H1 (cell line): ENCODE data around the gene DAB2IP. TPM values are rescaled to one million over a fixed set of nuclear protein-coding genes. Genes with fewer than 3 reads are reported as not detected.

Experiments
- CTCF ChIA-PET: fragments of 300-600 bp; sonication (Branson Sonifier 250); formaldehyde crosslinking; loops from one replicate; lab custom pipeline; 2021; ENCODE audit not compliant: partially characterized antibody; lab: Charles Lee
- POLR2A ChIA-PET: fragments of 300-600 bp; sonication (Branson Sonifier 250); formaldehyde crosslinking; loops from one replicate; lab custom pipeline; 2021; ENCODE audit warnings: inconsistent platforms; ENCODE audit not compliant: partially characterized antibody; lab: Charles Lee
- DNase-seq, 2 experiments: peaks; one replicate each; pipeline versions ENCODE4 v3.0.0 to v3.0.0-alpha.2; 2010 to 2022; ENCODE audit warnings: low spot score in 2 of 2, low read depth in 1 of 2, mixed read lengths in 1 of 2
- FAIRE-seq: peaks from 2 replicates; lab custom pipeline; 2011; peaks lifted over from hg19 to GRCh38; lab: Jason Lieb, UNC
- H2AFZ ChIP-seq: 2 replicates; pipeline ENCODE4 v1.8.1; 2012; ENCODE audit warnings: low read length, inconsistent platforms
- H2AK5ac ChIP-seq: 2 replicates; pipeline ENCODE4 v1.6.1; 2013; ENCODE audit warnings: low read depth, low read length
- H2BK120ac ChIP-seq: replicated peaks from 2 replicates; pipeline ENCODE3; 2013; ENCODE audit warnings: low read depth, low read length, inconsistent platforms
- H2BK12ac ChIP-seq: 2 replicates; pipeline ENCODE4 v1.6.1; 2013; ENCODE audit warnings: low read depth, low read length
- H2BK15ac ChIP-seq: 2 replicates; pipeline ENCODE4 v1.6.1; 2013; ENCODE audit warnings: low read length
- H2BK20ac ChIP-seq: 2 replicates; pipeline ENCODE4 v1.6.1; 2013; ENCODE audit warnings: low read length
- H2BK5ac ChIP-seq: 2 replicates; pipeline ENCODE4 v1.6.1; 2013; ENCODE audit warnings: low read depth, low read length
- H3K14ac ChIP-seq: 2 replicates; pipeline ENCODE4 v1.6.1; 2013; ENCODE audit warnings: inconsistent platforms; ENCODE audit not compliant: insufficient read length
- H3K18ac ChIP-seq: 2 replicates; pipeline ENCODE4 v1.6.1; 2013; ENCODE audit warnings: low read length; ENCODE audit errors: extremely low read depth
- H3K23ac ChIP-seq: 2 replicates; pipeline ENCODE4 v1.6.1; 2013; ENCODE audit warnings: inconsistent platforms; ENCODE audit not compliant: insufficient read length
- H3K23me2 ChIP-seq: 2 replicates; pipeline ENCODE4 v1.6.1; 2013; ENCODE audit warnings: low read depth, low read length
- H3K27ac ChIP-seq: 2 replicates; pipeline ENCODE4 v1.6.1; 2011; ENCODE audit warnings: low read depth, low read length, inconsistent platforms
- H3K27me3 ChIP-seq, 4 experiments: replicated peaks in 1 of 4; 1 replicate in 1 of 4; 2 replicates in 3 of 4; pipeline versions ENCODE4 v1.6.1 to v1.8.1; 2011 to 2013; ENCODE audit warnings: low read length in 3 of 4, mild to moderate bottlenecking in 3 of 4, inconsistent platforms in 2 of 4, mixed read lengths in 2 of 4, moderate library complexity in 1 of 4; ENCODE audit not compliant: control insufficient read depth in 3 of 4, insufficient read depth in 3 of 4; ENCODE audit errors: extremely low read depth in 1 of 4
- H3K36me3 ChIP-seq, 4 experiments: 2 replicates each; pipeline versions ENCODE4 v1.6.1 to v1.8.1; 2011 to 2013; ENCODE audit warnings: mild to moderate bottlenecking in 4 of 4, low read length in 3 of 4, moderate library complexity in 2 of 4, control low read depth in 1 of 4, inconsistent platforms in 1 of 4; ENCODE audit not compliant: insufficient read depth in 4 of 4, control insufficient read depth in 2 of 4
- H3K4ac ChIP-seq: replicated peaks from 2 replicates; pipeline ENCODE3; 2013; ENCODE audit warnings: low read length, low read depth, mixed read lengths, inconsistent platforms; ENCODE audit not compliant: insufficient read length
- H3K4me1 ChIP-seq, 4 experiments: replicated peaks in 1 of 4; 1 replicate in 1 of 4; 2 replicates in 3 of 4; pipeline versions ENCODE4 v1.6.1 to v1.8.1; 2011 to 2013; ENCODE audit warnings: low read length in 3 of 4, inconsistent platforms in 2 of 4, mixed read lengths in 1 of 4; ENCODE audit not compliant: insufficient read depth in 4 of 4, control insufficient read depth in 3 of 4
- H3K4me2 ChIP-seq, 2 experiments: 2 replicates each; pipeline versions ENCODE4 v1.6.1 to v1.8.1; 2011 to 2013; ENCODE audit warnings: low read depth in 2 of 2, low read length in 2 of 2, control low read depth in 1 of 2, inconsistent platforms in 1 of 2, mild to moderate bottlenecking in 1 of 2; ENCODE audit not compliant: insufficient read depth in 1 of 2
- H3K4me3 ChIP-seq, 4 experiments: fragments of 200-600, 300-600 bp in 1 of 4; sonication (generic), shearing (Covaris generic), sonication (Bioruptor Twin) in 1 of 4; 2 replicates each; pipeline versions ENCODE4 v1.5.1 to v1.8.1; 2011 to 2016; ENCODE audit warnings: low read length in 4 of 4, low read depth in 3 of 4, control low read depth in 2 of 4, inconsistent platforms in 2 of 4, mild to moderate bottlenecking in 2 of 4, mixed read lengths in 1 of 4, moderate library complexity in 1 of 4; ENCODE audit not compliant: insufficient read depth in 2 of 4; ENCODE audit errors: extremely low read depth in 1 of 4
- H3K56ac ChIP-seq: replicated peaks from 2 replicates; pipeline ENCODE3; 2013; ENCODE audit warnings: low read depth, mild to moderate bottlenecking, mixed read lengths, low read length, inconsistent platforms; ENCODE audit not compliant: insufficient read length
- H3K79me1 ChIP-seq: 2 replicates; pipeline ENCODE4 v1.6.1; 2013; ENCODE audit warnings: low read depth, low read length, control low read depth
- H3K79me2 ChIP-seq, 2 experiments: 2 replicates each; pipeline versions ENCODE4 v1.6.1 to v1.8.1; 2012 to 2013; ENCODE audit warnings: low read length in 2 of 2, mild to moderate bottlenecking in 2 of 2, inconsistent platforms in 1 of 2; ENCODE audit not compliant: insufficient read depth in 2 of 2, control insufficient read depth in 1 of 2
- H3K9ac ChIP-seq, 4 experiments: replicated peaks in 1 of 4; 1 replicate in 1 of 4; 2 replicates in 3 of 4; pipeline versions ENCODE4 v1.6.1 to v1.8.1; 2011 to 2013; ENCODE audit warnings: low read depth in 3 of 4, low read length in 3 of 4, control low read depth in 2 of 4, mild to moderate bottlenecking in 2 of 4, moderate library complexity in 2 of 4, inconsistent platforms in 1 of 4; ENCODE audit errors: extremely low read depth in 1 of 4
- H3K9me3 ChIP-seq, 2 experiments: 2 replicates each; pipeline versions ENCODE4 v1.6.1 to v1.8.1; 2012 to 2013; ENCODE audit warnings: mild to moderate bottlenecking in 2 of 2, moderate library complexity in 2 of 2, control low read depth in 1 of 2, inconsistent platforms in 1 of 2, low read depth in 1 of 2, low read length in 1 of 2, mixed read lengths in 1 of 2; ENCODE audit not compliant: insufficient read depth in 2 of 2
- H4K20me1 ChIP-seq, 2 experiments: replicated peaks in 1 of 2; 2 replicates each; pipeline versions ENCODE3 to v1.8.1; 2011 to 2013; ENCODE audit warnings: inconsistent platforms in 2 of 2, low read length in 2 of 2, mild to moderate bottlenecking in 1 of 2; ENCODE audit not compliant: insufficient read depth in 2 of 2, control insufficient read depth in 1 of 2
- H4K5ac ChIP-seq: 2 replicates; pipeline ENCODE4 v1.6.1; 2013; ENCODE audit warnings: low read length, low read depth, mixed read lengths, inconsistent platforms; ENCODE audit not compliant: insufficient read length
- H4K8ac ChIP-seq: 2 replicates; pipeline ENCODE4 v1.8.0; 2013; ENCODE audit warnings: mild to moderate bottlenecking, moderate library complexity, low read length, inconsistent platforms; ENCODE audit not compliant: insufficient read depth; ENCODE audit errors: extremely low read depth
- H4K91ac ChIP-seq: replicated peaks from 2 replicates; pipeline ENCODE3; 2013; ENCODE audit warnings: low read length, mixed read lengths, inconsistent platforms; ENCODE audit not compliant: insufficient read length
- ATF2 ChIP-seq: IDR thresholded peaks from 2 replicates; pipeline ENCODE4 v1.6.1; 2012; ENCODE audit warnings: low read length, inconsistent platforms
- CBX8 ChIP-seq: fragments of 300-800, 300-1000 bp; sonication (generic); IDR thresholded peaks from 2 replicates; pipeline ENCODE4 v1.7.1; 2016; ENCODE audit warnings: low read depth, low read length, borderline replicate concordance
- CTBP2 ChIP-seq: IDR thresholded peaks from 2 replicates; pipeline ENCODE4 v1.7.0; 2011; ENCODE audit warnings: borderline replicate concordance, mild to moderate bottlenecking, moderate library complexity, mixed read lengths, low read length; ENCODE audit not compliant: insufficient read depth, insufficient read length
- EP300 ChIP-seq, 2 experiments: IDR thresholded peaks; 1 replicate in 1 of 2; 2 replicates in 1 of 2; pipeline ENCODE4 v1.6.1; 2011 to 2012; ENCODE audit warnings: low read depth in 2 of 2, low read length in 2 of 2, mild to moderate bottlenecking in 2 of 2, borderline replicate concordance in 1 of 2, inconsistent platforms in 1 of 2, moderate library complexity in 1 of 2
- POU5F1 ChIP-seq: IDR thresholded peaks from 2 replicates; pipeline ENCODE4 v1.6.1; 2011; ENCODE audit warnings: low read depth, mild to moderate bottlenecking, low read length, moderate library complexity
- RFX5 ChIP-seq: IDR thresholded peaks from 2 replicates; pipeline ENCODE4 v1.6.1; 2011; ENCODE audit warnings: low read depth, low read length, improper control_type of control experiment, borderline replicate concordance
- SP2 ChIP-seq: IDR thresholded peaks from 2 replicates; pipeline ENCODE4 v1.6.1; 2012; ENCODE audit warnings: mild to moderate bottlenecking, low read length, inconsistent platforms
- SRF ChIP-seq: IDR thresholded peaks from 2 replicates; pipeline ENCODE4 v1.6.1; 2011; ENCODE audit warnings: mild to moderate bottlenecking, low read depth, low read length, moderate library complexity
- TBP ChIP-seq: IDR thresholded peaks from 2 replicates; pipeline ENCODE4 v1.6.1; 2011; ENCODE audit warnings: low read depth, low read length, improper control_type of control experiment
- USF2 ChIP-seq: IDR thresholded peaks from 2 replicates; pipeline ENCODE4 v1.6.1; 2011; ENCODE audit warnings: low read length, improper control_type of control experiment
- ZNF274 ChIP-seq: IDR thresholded peaks from 2 replicates; pipeline ENCODE4 v1.7.0; 2012; ENCODE audit warnings: low read length, borderline replicate concordance; ENCODE audit errors: extremely low read depth
- WGBS, 2 experiments: shearing (Covaris generic) in 1 of 2; methylation state at CpG; one replicate each; pipeline versions ENCODE4 v1.1.6 to v1.1.7; 2013 to 2015; ENCODE audit warnings: low lambda C conversion rate in 2 of 2, mixed read lengths in 2 of 2, inconsistent platforms in 1 of 2, low coverage in 1 of 2, missing lambda C conversion rate in 1 of 2; ENCODE audit not compliant: insufficient replicate concordance in 2 of 2, insufficient coverage in 1 of 2, insufficient read length in 1 of 2; ENCODE audit errors: extremely low coverage in 1 of 2, missing lambda C conversion rate in 1 of 2; 5-methylcytosine and 5-hydroxymethylcytosine counted together
- polyA plus RNA-seq, 7 experiments: library from polyadenylated mRNA; depleted of rRNA in 3 of 7; stranded (reverse) in 5 of 7; unstranded in 2 of 7; fragments of >200 nt in 5 of 7; fragments of 200-250 nt in 2 of 7; gene quantifications; 1 replicate in 5 of 7; 2 replicates in 1 of 7; 4 replicates in 1 of 7; pipeline versions ENCODE4 v1.2.1 to v1.2.3, GENCODE V29; 2011 to 2013; ENCODE audit warnings: missing spikeins in 2 of 7, mixed read lengths in 2 of 7
- total RNA-seq: library from RNA; stranded (reverse); fragmentation: NEBNext Ultra II Directional; extraction: Animal tissue kit (Norgen Biotek cat#: 25700); gene quantifications from 2 replicates; pipeline ENCODE4 v1.2.1, GENCODE V29; 2021

Gene DAB2IP
- total and polyA plus RNA-seq, 2 of the 8 experiments (the other 6 are each of a cell fraction or from before 2014, with no cell fraction given) = 19.7 to 39.5 TPM

- ChIA-PET POLR2A (interaction anchor here (0.9 kb wide), 1 partner anchor 21 kb away, joined by 3 read pairs; no protein-coding TSS in a partner anchor), CTCF (interaction anchor here (0.9 to 34.8 kb wide), 12 partner anchors 14 to 168 kb away, joined by 3 to 670 read pairs (median 8); no protein-coding TSS in a partner anchor)
- H4K5ac ChIP-seq = no peak overlapping the region
- no peak overlapping the region for H3K27ac ChIP-seq
- H3K9me3 ChIP-seq = no peaks in the 10 kb centered on the region
- DNase-seq (no peak), FAIRE-seq (no peak)
- H3K23ac ChIP-seq = no peak overlapping the region
- H3K14ac ChIP-seq = no peak overlapping the region
- no peak overlapping the region for H2BK12ac ChIP-seq
- H2BK15ac ChIP-seq = no peak overlapping the region
- peaks cover 2 to 8% (median 7%) of the 10 kb centered on the region in 4 experiments; a peak in 6 of 7 replicates for H3K4me1 ChIP-seq
- peaks cover 9% of the 10 kb centered on the region for H3K79me1 ChIP-seq
- no peaks in the 10 kb centered on the region; the same call in 1 of the 2 replicates for H3K23me2 ChIP-seq
- H2AK5ac ChIP-seq = no peak overlapping the region
- no peak overlapping the region for H2BK120ac ChIP-seq
- no peak overlapping the region for H2BK5ac ChIP-seq
- no peak overlapping the region for H3K18ac ChIP-seq
- H3K27me3 ChIP-seq = no peaks in the 10 kb centered on the region; a peak in 3 of 7 replicates
- no peak overlapping the region for H4K91ac ChIP-seq
- H3K79me2 ChIP-seq = no peaks in the 10 kb centered on the region; a peak in 1 of 4 replicates
- H4K20me1 ChIP-seq = peaks cover 27 to 42% of the 10 kb centered on the region in 2 experiments
- H3K36me3 ChIP-seq = no peaks in the 10 kb centered on the region; a peak in 1 of 8 replicates
- H3K4me2 ChIP-seq = no peak overlapping the region
- no peak overlapping the region for H3K9ac ChIP-seq
- H2AFZ ChIP-seq = no peak overlapping the region
- TF ChIP-seq CBX8 (no peak), SRF (no peak), EP300 (IDR thresholded peaks at IDR 0.05; ENCODE audit: borderline replicate concordance in 1 of 2, low read depth in 2 of 2, low read length in 2 of 2) (no peak), USF2 (no peak), SP2 (no peak), RFX5 (no peak), POU5F1 (no peak), CTBP2 (no peak), TBP (no peak), ATF2 (no peak), ZNF274 (no peak)
- H3K4ac ChIP-seq = no peak overlapping the region
- no peak overlapping the region for H3K4me3 ChIP-seq
- WGBS, 2 experiments = 78% methylated on average over 3 of the region's 4 CpGs; no CpG with 5 or more reads in 1 of the 2 experiments
- no peak overlapping the region for H3K56ac ChIP-seq
- no peak overlapping the region for H4K8ac ChIP-seq
- no peak overlapping the region for H2BK20ac ChIP-seq
Observed at GRCh38 chr9:121693388-121693670, 41.9 kb downstream of the DAB2IP start.
